HG03066 (cell line): ENCODE measurements around the gene ROCK1.
"Not testable (repeated sequence)": the region's sequence is repeated elsewhere in the genome, so short reads cannot be mapped to it uniquely, and the experiment has no call there.

Experiments used
- ATAC-seq: cut with Tn5 transposase; IDR thresholded peaks from one replicate; pipeline ENCODE4 v1.9.1; 2021; ENCODE audit warnings: low read depth; ENCODE audit not compliant: unreplicated experiment

ROCK1 gene

DNA sequence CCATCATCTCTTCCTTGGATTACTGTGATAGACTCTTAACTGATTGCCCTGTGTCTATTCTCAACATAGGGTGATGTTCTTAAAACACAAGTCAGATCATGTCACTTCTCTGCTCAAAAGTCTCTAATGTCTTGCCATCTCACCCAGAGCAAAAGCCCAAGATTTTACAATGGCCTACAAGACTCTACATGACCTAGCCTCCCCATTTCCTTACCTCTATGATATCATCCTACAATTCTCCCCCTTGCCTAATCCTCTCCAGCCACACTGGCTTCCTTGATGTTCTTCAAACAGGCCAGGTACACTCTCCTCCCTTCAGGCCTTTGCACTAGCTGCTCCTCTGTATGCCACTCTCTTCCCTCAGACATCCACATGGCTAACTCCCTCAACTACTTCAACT, 55.1 kb downstream of the ROCK1 start:
- no peak for ATAC-seq

DNA sequence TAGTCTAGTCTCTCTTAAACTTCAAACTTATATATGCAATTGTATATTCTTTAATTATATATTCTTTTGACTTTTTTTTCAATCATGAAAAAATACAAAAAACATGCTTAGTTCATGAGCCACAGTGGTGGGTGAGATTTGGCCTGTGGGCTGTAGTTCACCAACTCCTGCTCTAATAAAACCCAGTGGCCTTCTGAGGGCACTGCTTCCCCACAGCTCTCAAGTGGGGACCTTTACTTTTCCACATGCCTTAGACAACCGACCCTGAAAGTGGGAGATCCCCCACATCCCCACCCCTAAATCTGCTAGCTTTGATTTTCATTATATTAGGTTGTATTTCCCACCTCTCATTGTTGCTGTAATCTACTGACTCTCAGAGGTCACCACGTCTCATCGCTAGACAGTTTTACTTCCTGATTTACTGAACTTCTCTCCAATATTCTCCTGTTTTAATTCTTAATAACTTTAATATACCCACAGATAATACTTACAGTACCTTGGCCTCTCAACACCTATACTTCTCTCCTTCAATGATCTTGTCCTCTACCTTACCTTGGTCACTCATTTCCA, 57.3 kb downstream of the ROCK1 start:
- ATAC-seq, result no peak

DNA sequence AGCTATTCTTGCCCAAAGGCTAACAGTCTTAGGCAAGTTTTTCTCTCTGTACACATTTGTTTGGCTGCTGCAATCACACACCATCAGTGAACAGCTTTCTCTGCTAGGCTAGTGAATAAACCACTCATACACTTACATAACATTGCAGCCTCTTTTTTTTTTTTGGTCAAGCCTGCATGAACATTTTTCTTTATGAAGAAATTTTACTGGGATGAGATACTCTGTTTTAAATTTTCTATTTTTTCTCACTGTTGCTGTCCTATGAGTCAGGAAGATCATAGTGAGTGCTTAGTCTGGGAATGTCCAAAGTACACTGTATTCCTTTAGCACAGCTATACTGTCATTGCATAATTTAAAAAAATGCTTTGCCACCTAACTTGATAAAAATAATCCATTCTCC, 58.5 kb downstream of the ROCK1 start:
- no peak for ATAC-seq

DNA sequence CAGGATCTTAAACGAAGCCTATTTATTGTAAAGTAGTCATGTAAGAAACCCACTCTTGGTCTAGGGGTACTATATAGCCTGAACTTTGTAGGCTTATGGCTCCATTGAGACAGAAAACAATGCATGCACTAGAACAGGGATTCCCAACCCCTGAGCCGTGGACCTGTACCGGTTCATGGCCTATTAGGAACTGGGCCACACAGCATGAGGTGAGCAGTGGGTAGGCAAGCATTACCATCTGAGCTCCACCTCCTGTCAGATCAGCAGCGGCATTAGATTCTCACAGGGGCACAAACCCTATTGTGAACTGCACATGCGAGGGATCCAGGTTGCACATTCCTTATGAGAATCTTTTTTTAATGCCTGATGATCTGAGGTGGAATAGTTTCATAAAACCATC, 59.2 kb downstream of the ROCK1 start:
- ATAC-seq, result no peak

DNA sequence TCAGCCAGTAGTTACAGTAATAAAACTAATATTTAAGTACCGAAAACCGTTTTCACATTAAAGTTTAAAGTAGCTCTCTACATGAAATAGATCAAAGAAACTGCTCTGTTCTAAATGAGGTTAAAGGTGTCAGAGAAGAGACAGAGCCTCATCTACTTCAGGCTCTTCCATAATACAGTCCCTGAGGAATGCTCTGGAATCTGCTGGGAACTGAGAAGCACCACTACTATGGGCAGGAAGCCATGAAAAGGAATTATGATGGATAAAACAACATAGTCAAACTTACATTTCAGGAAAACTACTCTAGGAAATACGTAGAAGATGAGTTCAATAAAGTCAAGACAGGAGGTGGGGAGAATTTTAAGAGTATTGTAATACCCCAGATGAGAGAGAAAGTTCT, 60.0 kb downstream of the ROCK1 start:
- ATAC-seq, result no peak

DNA sequence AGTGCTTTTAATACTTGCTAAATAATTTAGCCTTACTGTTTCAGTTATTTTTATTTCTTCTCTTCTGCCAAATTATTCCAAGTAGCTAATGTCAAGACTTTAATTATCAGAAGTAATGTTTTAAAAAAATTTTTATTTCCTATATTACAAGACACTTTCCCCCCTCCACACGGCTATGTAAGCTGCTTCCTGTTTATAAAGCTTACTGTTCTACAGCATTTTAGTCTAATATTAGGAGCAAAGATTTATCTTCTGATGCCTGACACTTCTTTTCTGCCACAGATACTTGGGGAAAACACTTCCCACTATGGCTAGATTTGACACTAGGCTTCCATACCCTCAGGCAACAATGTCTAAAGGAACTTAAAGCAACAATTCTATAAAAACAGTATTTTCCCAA, 62.3 kb downstream of the ROCK1 start:
- no peak for ATAC-seq

DNA sequence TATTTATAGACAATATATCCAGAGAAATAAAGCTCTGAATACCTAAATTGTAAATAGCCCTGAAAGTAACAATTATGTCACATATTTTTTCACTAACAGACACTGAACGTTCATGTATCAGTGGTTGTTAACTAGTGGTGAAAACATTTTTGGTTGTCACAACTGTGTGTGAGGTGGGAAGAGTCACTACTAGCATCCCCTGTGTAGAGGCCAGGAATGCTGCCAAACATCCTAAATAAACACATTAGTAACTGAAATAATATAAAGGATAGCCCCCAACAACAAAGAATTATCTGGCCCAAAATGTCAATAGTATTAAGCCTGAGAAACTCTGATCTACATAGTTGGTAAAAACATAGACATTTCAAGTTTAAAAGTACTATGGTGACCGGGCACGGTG, 64.5 kb downstream of the ROCK1 start:
- no peak for ATAC-seq

DNA sequence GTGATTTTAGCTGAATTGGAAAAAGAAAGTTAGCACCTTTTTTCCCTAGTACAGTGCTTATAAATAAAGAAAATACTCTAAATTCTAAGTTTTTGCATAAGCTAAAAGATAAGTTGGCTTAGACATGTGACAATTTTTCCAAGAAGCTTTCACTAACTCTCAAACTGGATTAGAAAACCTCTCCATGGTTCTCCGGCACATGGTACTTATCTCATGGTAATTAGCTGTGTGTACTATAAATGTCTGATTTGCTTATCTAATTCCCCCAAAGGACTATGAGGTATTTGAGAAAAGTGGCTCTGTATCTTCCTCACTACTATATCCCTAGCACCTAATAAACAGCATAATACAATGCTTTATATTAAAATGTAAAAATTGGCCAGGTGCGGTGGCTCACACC, 71.1 kb downstream of the ROCK1 start:
- no peak for ATAC-seq

DNA sequence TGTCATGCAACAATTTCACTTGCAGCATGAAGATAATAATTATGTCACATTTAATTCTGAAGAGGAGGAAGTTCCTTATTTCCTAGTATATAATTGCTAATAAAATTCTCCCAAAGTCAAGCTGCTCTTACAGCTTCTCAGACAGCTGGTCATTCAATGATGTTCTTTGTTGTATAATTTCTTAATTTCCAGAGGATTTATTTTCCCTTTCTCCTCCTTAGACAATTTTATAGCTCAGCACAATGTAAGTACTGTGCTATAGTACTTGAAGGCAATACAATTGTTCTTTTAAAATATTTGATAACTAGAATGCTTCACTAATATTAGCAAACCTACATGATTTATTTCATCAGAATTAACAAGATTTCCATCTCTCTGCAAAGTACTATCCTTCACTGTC, 73.4 kb downstream of the ROCK1 start:
- no peak for ATAC-seq

DNA sequence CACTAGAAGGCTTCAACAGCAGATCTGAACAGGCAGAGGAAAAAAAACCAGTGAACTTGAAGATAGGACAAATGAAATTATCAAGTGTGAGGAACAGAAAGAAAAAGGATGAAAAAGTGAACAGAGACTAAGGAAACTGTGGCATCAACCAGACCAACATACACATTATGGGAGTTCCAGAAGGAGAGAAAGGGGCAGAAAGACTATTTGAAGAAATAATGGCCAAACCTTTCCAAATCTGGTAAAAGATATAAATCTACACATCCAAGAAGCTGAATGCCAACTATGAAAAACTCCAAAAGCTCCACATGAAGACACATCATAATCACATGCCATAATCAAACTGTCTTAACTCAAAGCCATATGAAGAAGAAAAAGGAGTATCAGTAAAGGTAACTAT, 79.8 kb downstream of the ROCK1 start:
- ATAC-seq, result no peak

DNA sequence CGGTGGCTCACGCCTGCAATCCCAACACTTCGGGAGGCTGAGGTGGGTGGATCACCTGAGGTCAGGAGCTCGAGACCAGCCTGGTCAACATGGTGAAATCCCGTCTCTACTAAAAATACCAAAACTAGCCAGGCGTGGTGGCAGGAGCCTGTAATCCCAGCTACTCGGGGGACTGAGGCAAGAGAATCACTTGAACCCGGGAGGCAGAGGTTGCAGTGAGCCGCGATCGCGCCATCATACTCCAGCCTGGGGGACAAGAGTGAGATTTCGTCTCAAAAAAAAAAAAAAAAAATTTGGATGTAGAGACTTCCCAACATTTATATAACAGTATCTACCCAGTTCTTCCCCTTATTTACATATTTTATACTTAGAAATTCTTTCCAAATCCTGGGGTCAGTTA, 93.4 kb downstream of the ROCK1 start:
- not testable (repeated sequence) for ATAC-seq

DNA sequence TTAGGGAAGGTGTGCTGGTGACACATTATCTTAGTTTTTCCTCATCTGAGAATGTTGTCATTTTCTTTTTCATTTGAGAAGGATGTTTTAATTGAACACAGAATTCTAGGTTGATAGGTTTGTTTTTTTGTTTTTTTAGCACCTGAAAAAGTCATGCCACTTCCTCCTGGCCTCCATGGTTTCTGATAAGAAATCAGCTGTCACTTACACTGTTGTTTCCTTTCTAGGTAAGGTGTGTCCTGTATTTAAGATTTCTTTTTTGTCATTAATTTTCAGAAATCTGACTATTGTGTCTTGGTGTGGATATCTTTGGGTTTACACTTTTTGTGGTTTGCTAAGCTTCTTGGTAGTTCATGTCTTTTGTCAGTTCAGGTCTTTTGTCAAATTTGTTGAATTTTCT, 99.3 kb downstream of the ROCK1 start:
- no peak for ATAC-seq

DNA sequence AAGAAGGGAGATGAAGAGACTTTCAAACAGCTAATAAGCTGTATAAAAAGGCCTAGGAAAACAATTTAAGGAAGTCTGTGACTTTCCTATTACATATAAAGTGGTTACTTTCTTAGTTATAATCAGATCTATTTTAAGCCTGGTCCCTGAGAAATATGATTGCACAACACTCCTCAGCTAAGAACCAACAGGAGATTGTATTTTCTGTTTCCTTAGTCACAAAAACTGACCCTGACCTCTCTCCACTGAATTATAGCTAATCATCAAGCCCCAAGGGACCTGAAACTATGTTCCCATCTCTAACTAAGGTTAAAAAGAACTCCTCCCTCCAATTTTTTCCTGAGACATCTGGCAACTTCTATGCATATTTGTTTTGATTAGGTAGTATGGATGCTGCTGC, 106.9 kb downstream of the ROCK1 start:
- no peak for ATAC-seq

DNA sequence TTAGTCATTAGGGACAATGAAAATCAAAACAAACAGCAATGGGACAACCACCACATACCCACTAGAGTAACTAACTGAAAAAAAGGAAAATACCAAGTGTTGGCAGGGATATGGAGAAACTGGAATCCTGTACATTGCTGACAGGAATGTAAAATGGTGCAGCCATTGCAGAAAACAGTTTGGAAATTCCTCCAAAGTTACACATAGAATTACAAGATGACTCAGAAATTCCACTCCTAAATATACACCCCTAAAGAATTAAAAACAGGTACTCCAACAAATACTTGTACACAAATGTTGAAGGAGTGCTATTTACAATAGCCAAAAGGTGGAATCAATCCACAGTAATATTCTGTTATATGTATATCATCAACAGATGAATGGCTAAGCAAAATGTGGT, 110.9 kb downstream of the ROCK1 start:
- ATAC-seq, result no peak

DNA sequence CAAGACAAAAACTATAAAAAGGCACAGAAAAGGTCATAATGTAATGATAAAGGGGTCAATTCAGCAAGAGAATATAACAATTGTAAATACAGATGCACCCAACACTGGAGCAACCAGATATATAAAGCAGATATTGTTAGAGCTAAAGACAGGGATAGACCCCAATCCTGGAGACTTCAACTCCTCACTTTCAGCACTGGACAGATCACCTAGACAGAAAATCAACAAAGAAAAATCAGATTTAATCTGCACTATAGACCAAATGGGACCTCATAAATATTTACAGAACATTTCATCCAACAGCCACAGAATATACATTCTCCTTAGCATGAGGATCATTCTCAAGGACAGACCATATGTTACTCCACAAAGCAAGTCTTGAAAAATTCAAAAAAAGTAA, 114.2 kb downstream of the ROCK1 start:
- ATAC-seq, result no peak

DNA sequence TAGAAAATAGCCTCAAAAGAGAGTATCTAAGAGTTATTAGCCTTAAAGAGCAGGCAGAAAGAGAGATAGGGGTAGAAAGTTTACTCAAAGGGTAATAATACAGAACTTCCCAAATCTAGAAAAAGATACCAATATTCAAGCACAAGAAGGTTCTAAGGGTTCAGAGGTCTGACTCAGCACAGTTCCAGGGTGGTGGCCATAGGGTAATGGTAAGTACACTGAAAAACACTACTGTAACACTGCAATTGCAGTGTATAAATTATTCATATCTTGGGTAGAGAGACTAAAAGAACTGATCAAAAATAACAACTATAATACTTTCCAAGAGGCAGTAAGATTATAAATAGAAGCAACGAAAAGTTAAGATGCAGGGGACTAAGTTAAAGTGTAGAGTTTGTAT, 115.2 kb downstream of the ROCK1 start:
- ATAC-seq, result no peak

DNA sequence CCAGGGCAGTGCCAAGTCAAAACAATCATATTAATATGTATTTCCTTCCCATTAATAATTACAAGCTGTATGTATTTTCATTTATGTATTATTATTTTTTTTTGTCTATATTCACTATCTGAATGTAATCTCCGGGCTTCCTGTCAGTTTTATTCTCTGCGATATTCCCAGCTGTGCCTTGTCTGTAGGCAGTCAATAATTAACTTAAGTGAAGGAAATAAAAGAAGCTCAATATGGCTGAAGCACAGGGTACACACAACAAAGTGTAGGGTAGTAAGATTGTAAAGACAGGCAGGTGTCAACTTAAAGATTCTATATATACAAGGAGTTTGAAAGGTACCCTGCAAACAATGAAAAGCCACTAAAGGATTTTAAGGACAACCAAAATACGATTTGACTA, 122.9 kb downstream of the ROCK1 start:
- ATAC-seq, result no peak

DNA sequence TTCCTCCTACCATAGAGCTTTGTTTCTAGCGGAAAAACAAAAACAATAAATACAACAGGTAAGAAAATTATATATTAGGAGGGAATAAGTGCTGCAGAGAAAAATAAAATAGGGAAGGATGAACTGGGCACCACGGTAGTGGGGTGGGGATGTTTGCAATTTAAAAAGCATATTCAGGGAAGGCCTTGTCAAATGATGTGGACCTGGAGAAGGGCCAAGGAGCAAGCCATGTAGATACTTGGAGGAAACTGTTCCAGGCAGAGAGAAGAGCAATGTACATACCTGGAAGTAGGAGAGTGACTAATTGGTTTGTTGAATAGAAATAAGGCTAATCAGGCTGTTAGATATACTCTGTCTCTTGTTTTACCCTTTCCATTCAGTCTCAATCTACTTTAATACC, 136.5 kb downstream of the ROCK1 start:
- ATAC-seq, result no peak

DNA sequence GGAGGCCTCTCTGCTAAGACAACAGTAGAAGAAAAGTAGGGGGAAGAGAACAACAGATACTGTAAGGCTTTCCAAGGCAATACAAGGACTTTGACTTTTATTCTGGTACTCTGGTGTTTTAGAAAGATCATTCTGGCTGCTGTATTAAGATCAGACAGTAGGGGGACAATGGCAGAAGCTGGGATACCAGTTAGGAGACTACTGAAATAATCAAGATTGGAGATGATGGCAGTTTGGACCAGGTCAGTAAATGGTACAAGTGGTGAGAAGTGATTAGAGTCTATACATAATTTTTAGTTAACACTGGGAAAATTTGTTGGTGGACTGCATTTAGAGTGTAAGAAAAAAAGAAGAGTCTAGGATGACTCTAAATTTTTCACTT, 139.7 kb downstream of the ROCK1 start:
- ATAC-seq, result no peak

DNA sequence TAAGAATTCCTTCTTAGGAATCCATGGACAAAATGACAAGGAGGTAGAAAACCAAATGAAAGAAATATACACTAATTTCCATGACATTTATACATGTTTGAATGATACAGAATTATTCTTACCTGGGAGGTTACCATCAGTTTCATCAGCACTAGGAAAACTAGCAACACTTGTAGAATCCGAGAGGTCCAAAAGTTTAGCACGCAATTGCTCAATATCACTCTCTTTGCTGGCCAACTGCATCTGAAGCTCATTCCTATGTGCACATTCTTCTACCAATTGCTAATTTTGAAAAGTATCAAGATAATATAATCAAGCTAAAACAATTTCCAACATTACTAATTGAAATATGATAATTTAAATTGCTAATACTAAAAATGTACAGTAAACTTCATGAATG, 144.8 kb downstream of the ROCK1 start:
- ATAC-seq, result no peak

DNA sequence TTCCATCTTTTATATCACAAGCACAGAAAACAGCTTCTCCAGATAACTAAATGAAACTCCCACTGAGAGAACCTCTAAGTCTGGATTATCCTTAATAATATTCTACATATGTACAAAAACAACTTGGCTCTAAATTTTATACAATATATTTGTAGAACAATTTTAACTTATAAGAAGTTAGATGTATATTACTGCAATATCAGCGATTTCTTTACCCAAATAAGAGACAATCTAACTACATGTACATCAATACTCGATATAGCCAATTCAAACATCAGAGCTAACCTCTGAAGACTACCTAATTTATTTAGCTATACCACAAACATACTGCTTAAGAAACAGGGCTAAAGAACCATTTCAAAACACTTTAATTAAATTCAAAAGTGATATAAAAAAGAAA, 148.6 kb downstream of the ROCK1 start:
- no peak for ATAC-seq

DNA sequence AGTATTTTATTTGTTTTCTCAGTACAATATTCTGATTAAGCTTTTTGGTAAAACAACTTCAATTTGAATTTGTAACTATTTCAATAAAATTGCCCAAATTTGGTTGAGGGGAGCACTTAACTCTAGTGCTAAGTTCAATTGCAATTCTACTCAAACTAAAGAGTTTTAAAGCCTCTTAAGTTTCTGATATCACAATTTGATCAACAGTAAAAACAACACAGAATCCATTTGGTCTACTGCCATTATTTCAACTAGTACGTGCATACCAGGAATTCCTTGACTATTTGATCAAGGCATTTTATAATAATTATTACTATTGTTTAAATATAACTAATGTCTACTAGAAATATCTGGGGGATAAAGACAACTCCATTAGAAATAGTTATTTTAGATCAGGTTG, 150.9 kb downstream of the ROCK1 start:
- no peak for ATAC-seq

DNA sequence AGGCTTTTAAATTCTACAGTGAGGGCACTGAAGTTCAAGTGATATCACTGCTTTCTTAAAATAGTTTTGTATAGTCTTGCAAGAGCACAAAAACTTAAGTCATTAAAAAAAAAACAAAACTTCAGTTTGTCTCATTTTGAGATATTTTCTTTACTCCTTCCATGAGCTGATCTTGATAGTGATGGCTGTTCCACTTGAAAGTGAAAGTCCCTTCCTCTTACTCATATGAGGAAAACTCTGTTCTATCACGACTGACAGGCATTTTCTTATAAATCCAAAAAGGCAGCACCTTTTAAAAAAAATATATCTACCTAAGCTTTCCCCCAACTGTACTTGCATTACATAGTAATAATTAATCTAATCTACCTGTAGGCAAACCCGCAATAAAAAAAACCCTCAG, 160.8 kb downstream of the ROCK1 start:
- not testable (repeated sequence) for ATAC-seq
